Stimulated activated CD4-positive, alpha-beta T cell treated with anti-CD3 and anti-CD28 coated beads, Interleukin-2, amount 100 ng/mL, for 4 hours (primary cell): ENCODE measurements around the gene FAM20C.

ENCODE experiments used
- DNase-seq: peaks from one replicate; pipeline ENCODE4 v3.0.0-alpha.2; 2020; ENCODE audit warnings: low read depth

Gene FAM20C

GRCh38 chr7:159370-160270 lies 32.8 kb upstream of the FAM20C start:
- DNase-seq = no peak

GRCh38 chr7:160958-161725 lies 31.2 kb upstream of the FAM20C start:
- DNase-seq = no peak

GRCh38 chr7:162632-163297 lies 29.6 kb upstream of the FAM20C start:
- DNase-seq = no peak

GRCh38 chr7:163298-163695 lies 29.1 kb upstream of the FAM20C start:
- no peak for DNase-seq

- DNase-seq = no peak
Observed at GRCh38 chr7:163971-164881, 28.1 kb upstream of the FAM20C start.

GRCh38 chr7:164882-165660 lies 27.3 kb upstream of the FAM20C start:
- no peak for DNase-seq

- no peak for DNase-seq
Observed at GRCh38 chr7:165661-166337, 26.6 kb upstream of the FAM20C start.

GRCh38 chr7:166338-167060 lies 25.9 kb upstream of the FAM20C start:
- DNase-seq = no peak

GRCh38 chr7:167090-167855 lies 25.1 kb upstream of the FAM20C start:
- no peak for DNase-seq

GRCh38 chr7:167976-168791 lies 24.2 kb upstream of the FAM20C start:
- DNase-seq = no peak

GRCh38 chr7:169276-170172 lies 22.8 kb upstream of the FAM20C start:
- DNase-seq = no peak

- DNase-seq = no peak
Observed at GRCh38 chr7:170551-171363, 21.6 kb upstream of the FAM20C start.

- no peak for DNase-seq
Observed at GRCh38 chr7:171364-171904, 20.9 kb upstream of the FAM20C start.

- DNase-seq = no peak
Observed at GRCh38 chr7:171912-172515, 20.4 kb upstream of the FAM20C start.

GRCh38 chr7:173209-173918 lies 19.0 kb upstream of the FAM20C start:
- DNase-seq = no peak
